OCI-LY7 (cell line): ENCODE results near the gene TMPRSS9. TPM values are rescaled to one million over a fixed set of nuclear protein-coding genes. Genes with fewer than 3 reads are reported as not detected.

ENCODE experiments used
- BruUV-seq: library from RNA; stranded (reverse); fragments of 400-500 nt; replicated peaks from 2 replicates; lab custom pipeline; 2021; lab: Mats Ljungman, UMichigan
- CTCF ChIA-PET: fragments of 300-600 bp; sonication (Branson Sonifier 250); formaldehyde crosslinking; loops from one replicate; lab custom pipeline; 2022; ENCODE audit warnings: antibody characterized with exemption; ENCODE audit not compliant: unreplicated experiment; lab: Charles Lee
- POLR2A ChIA-PET: fragments of 300-600 bp; sonication (Branson Sonifier 250); formaldehyde crosslinking; loops from one replicate; lab custom pipeline; 2022; ENCODE audit warnings: antibody characterized with exemption; lab: Charles Lee
- DNase-seq: peaks from one replicate; pipeline ENCODE4 v3.0.0-alpha.2; 2015; ENCODE audit warnings: low spot score
- H2AFZ ChIP-seq: fragments of 200-600 bp; sonication (generic), shearing (Covaris generic); 2 replicates; pipeline ENCODE4 v1.6.1; 2014; ENCODE audit warnings: mild to moderate bottlenecking, antibody characterized with exemption, low read length, moderate library complexity
- H3K27ac ChIP-seq: fragments of 200-600 bp; sonication (generic); 2 replicates; pipeline ENCODE4 v1.5.1; 2014; ENCODE audit warnings: mixed run types, low read depth, mild to moderate bottlenecking, moderate library complexity, low read length, inconsistent platforms; ENCODE audit not compliant: poor library complexity, severe bottlenecking
- H3K36me3 ChIP-seq: fragments of 200-600 bp; sonication (generic); 2 replicates; pipeline ENCODE4 v1.6.1; 2014; ENCODE audit warnings: mild to moderate bottlenecking, antibody characterized with exemption, low read length, moderate library complexity, mixed read lengths; ENCODE audit not compliant: insufficient read depth
- H3K4me1 ChIP-seq: fragments of 200-600 bp; sonication (generic); 2 replicates; pipeline ENCODE4 v1.5.1; 2014; ENCODE audit warnings: mild to moderate bottlenecking, low read length; ENCODE audit not compliant: insufficient read depth, poor library complexity, severe bottlenecking
- H3K4me2 ChIP-seq: fragments of 200-600 bp; sonication (generic); 2 replicates; pipeline ENCODE4 v1.6.1; 2014; ENCODE audit warnings: mild to moderate bottlenecking, low read length
- H3K4me3 ChIP-seq: fragments of 200-600 bp; sonication (generic); 2 replicates; pipeline ENCODE4 v1.5.1; 2014; ENCODE audit warnings: mild to moderate bottlenecking, low read depth, low read length; ENCODE audit not compliant: poor library complexity, severe bottlenecking
- H3K79me2 ChIP-seq: fragments of 200-600 bp; sonication (generic); 2 replicates; pipeline ENCODE4 v1.6.1; 2016; ENCODE audit warnings: low read depth, mild to moderate bottlenecking, low read length, moderate library complexity, mixed read lengths; ENCODE audit not compliant: insufficient read depth
- H3K9me2 ChIP-seq: fragments of 200-600 bp; sonication (generic); 2 replicates; pipeline ENCODE4 v1.6.1; 2016; ENCODE audit warnings: mild to moderate bottlenecking, low read length, mixed read lengths; ENCODE audit not compliant: insufficient read depth
- H3K9me3 ChIP-seq: fragments of 200-600 bp; sonication (generic); 2 replicates; pipeline ENCODE4 v1.6.1; 2014; ENCODE audit warnings: mild to moderate bottlenecking, mixed run types, low read length, mixed read lengths
- H4K20me1 ChIP-seq: fragments of 200-600 bp; sonication (generic); 2 replicates; pipeline ENCODE4 v1.6.1; 2014; ENCODE audit warnings: mild to moderate bottlenecking, antibody characterized with exemption, low read length, moderate library complexity, mixed read lengths; ENCODE audit not compliant: insufficient read depth
- EZH2phosphoT487 ChIP-seq: fragments of 200-600 bp; sonication (generic); IDR thresholded peaks from 2 replicates; pipeline ENCODE4 v1.6.1; 2018; ENCODE audit warnings: low read depth, borderline replicate concordance, mild to moderate bottlenecking, mixed run types, antibody characterized with exemption, low read length, moderate library complexity, mixed read lengths
- intact Hi-C: fragments of 100-400 bp; cut with micrococcal nuclease; formaldehyde crosslinking; loops from one replicate; pipeline ENCODE4 v1.10.0; 2022; ENCODE audit not compliant: unreplicated experiment
- total RNA-seq, 2 experiments: library from RNA; depleted of rRNA in 1 of 2; stranded (reverse); fragments of >200 nt in 1 of 2; shearing (Covaris generic) in 1 of 2; gene quantifications; 2 replicates each; pipeline ENCODE4 v1.2.3, GENCODE V29; 2014 to 2022
- TF ChIP-seq, protein P1 (sequence below): fragments of 200-600 bp; sonication (generic); conservative IDR thresholded peaks from 2 replicates; pipeline ENCODE4 v1.5.1; 2014; ENCODE audit warnings: mild to moderate bottlenecking, antibody characterized with exemption, low read length, moderate library complexity, mixed read lengths

Gene TMPRSS9
- total RNA-seq, 2 experiments from 2014 or later, result 0.44 TPM; not detected in 1

GRCh38 chr19:2329149-2329478, 31.0 kb upstream of the TMPRSS9 start:
- POLR2A ChIA-PET, result no interaction called here
- no peak for DNase-seq
- H3K27ac ChIP-seq, result peak overlapping the region; percentile 70
- H3K79me2 ChIP-seq, result peaks cover 74% of the 10 kb centered on the region
- TF ChIP-seq EZH2phosphoT487, result no peak
- TF ChIP-seq, protein P1, sequence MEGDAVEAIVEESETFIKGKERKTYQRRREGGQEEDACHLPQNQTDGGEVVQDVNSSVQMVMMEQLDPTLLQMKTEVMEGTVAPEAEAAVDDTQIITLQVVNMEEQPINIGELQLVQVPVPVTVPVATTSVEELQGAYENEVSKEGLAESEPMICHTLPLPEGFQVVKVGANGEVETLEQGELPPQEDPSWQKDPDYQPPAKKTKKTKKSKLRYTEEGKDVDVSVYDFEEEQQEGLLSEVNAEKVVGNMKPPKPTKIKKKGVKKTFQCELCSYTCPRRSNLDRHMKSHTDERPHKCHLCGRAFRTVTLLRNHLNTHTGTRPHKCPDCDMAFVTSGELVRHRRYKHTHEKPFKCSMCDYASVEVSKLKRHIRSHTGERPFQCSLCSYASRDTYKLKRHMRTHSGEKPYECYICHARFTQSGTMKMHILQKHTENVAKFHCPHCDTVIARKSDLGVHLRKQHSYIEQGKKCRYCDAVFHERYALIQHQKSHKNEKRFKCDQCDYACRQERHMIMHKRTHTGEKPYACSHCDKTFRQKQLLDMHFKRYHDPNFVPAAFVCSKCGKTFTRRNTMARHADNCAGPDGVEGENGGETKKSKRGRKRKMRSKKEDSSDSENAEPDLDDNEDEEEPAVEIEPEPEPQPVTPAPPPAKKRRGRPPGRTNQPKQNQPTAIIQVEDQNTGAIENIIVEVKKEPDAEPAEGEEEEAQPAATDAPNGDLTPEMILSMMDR, result no peak
- BruUV-seq, result no TSS peak
- CTCF ChIA-PET, result no interaction called here
- H3K4me1 ChIP-seq, result peaks cover 71% of the 10 kb centered on the region
- intact Hi-C loops, result loop anchor here (2.0 kb wide), 2 partner anchors 56 to 62 kb away; no protein-coding TSS in a partner anchor
- H3K4me3 ChIP-seq, result peak overlapping the region; percentile 89
- H3K9me2 ChIP-seq, result no peaks in the 10 kb centered on the region
- peaks cover 5% of the 10 kb centered on the region; the same call in 1 of the 2 replicates for H3K9me3 ChIP-seq
- peaks cover 40% of the 10 kb centered on the region for H3K36me3 ChIP-seq
- H2AFZ ChIP-seq, result no peak overlapping the region
- H3K4me2 ChIP-seq, result peak overlapping the region; percentile 95
- no peaks in the 10 kb centered on the region; the same call in 1 of the 2 replicates for H4K20me1 ChIP-seq

DNA sequence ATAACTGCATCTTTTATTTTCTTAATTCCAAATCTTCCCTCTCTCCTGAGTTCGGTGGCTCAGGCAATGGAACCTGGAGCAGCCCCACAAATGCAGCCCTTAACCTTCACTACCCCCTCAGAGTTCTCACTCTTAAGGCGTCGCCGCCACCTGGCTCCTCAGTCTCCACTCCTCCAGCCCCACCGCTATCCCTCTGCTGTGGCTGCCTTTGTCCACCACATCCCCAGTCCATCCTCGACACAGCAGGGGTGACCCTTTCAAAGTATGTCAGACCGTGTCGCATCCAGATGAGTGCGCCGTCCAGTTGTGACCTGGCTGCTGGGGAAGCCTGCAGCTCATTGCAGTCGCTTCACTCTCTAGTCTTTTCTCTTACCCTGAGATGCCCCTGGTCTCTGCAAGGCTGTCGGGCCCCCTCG, 30.6 kb upstream of the TMPRSS9 start:
- no peak for TF ChIP-seq EZH2phosphoT487
- TF ChIP-seq, protein P1, result 0 out of 2 replicates have a peak, but pooled peaks have one; percentile 19
- H3K36me3 ChIP-seq, result peaks cover 40% of the 10 kb centered on the region
- peaks cover 5% of the 10 kb centered on the region; the same call in 1 of the 2 replicates for H3K9me3 ChIP-seq
- H3K79me2 ChIP-seq, result peaks cover 78% of the 10 kb centered on the region
- peak overlapping the region; percentile 70 for H3K27ac ChIP-seq
- H3K4me1 ChIP-seq, result peaks cover 72% of the 10 kb centered on the region
- peak overlapping the region; percentile 89 for H3K4me3 ChIP-seq
- BruUV-seq, result TSS peak; percentile 69
- H3K9me2 ChIP-seq, result no peaks in the 10 kb centered on the region
- no peak overlapping the region for H2AFZ ChIP-seq
- peak; percentile 26 for DNase-seq
- peak overlapping the region; percentile 95 for H3K4me2 ChIP-seq
- intact Hi-C loops, result loop anchor here (2.0 kb wide), 2 partner anchors 57 to 61 kb away; no protein-coding TSS in a partner anchor
- CTCF ChIA-PET, result no interaction called here
- POLR2A ChIA-PET, result interaction anchor here (0.7 kb wide), 1 partner anchor 638 kb away, joined by 3 read pairs; no protein-coding TSS in a partner anchor
- no peaks in the 10 kb centered on the region; the same call in 1 of the 2 replicates for H4K20me1 ChIP-seq

DNA sequence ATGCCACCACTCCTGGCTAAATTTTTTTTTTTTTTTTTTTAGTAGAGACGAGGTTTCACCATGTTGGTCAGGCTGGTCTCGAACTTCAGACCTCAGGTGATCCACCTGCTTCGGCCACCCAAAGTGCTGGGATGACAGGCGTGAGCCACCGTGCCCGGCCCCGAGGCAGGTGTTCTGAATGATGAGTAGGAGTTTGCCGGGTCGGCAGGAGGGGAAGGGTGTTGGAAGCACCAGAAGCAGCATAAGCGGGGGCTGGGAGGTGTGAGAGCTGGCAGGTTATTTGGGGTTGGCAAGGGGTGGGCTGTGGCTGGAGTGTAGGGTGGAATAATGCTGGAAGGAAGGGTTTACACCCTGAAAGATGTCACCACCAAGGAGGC, 29.8 kb upstream of the TMPRSS9 start:
- Histone ChIP-seq H4K20me1 (no peaks in the 10 kb centered on the region; the same call in 1 of the 2 replicates), H3K4me2 (peak overlapping the region; percentile 95), H3K9me3 (peaks cover 5% of the 10 kb centered on the region; the same call in 1 of the 2 replicates), H3K9me2 (no peaks in the 10 kb centered on the region), H3K4me1 (peaks cover 71% of the 10 kb centered on the region), H3K27ac (no peak overlapping the region), H3K4me3 (peak overlapping the region; percentile 6), H3K36me3 (peaks cover 39% of the 10 kb centered on the region), H2AFZ (no peak overlapping the region), H3K79me2 (peaks cover 79% of the 10 kb centered on the region)
- TF ChIP-seq EZH2phosphoT487, result no peak
- TF ChIP-seq, protein P1, result no peak
- no TSS peak for BruUV-seq
- ChIA-PET CTCF (no interaction called here), POLR2A (no interaction called here)
- no peak for DNase-seq
- intact Hi-C loops, result loop anchor here (5.0 kb wide), 1 partner anchor 297 kb away; no protein-coding TSS in a partner anchor
